NCI-H446 treated with DMSO at 0.1 percent for 48 hours (cell line): ENCODE data around the gene S1PR2.
A peak's percentile ranks its signal among the peaks of the same experiment; 100 is the strongest.
"Not testable (repeated sequence)": the region's sequence is repeated elsewhere in the genome, so short reads cannot be mapped to it uniquely, and the experiment has no call there.

Source experiments
- DNase-seq: peaks from one replicate; lab custom pipeline; 2025; lab: John Stamatoyannopoulos, UW

The S1PR2 gene

GRCh38 chr19:10223488-10224213, 7.5 kb downstream of the S1PR2 start:
- DNase-seq = no peak

GRCh38 chr19:10222201-10222890, 8.8 kb downstream of the S1PR2 start:
- DNase-seq = no peak

- no peak for DNase-seq
These were observed 10.4 kb downstream of the S1PR2 start for GRCh38 chr19:10220695-10221094.

- DNase-seq = no peak
These were observed 11.5 kb downstream of the S1PR2 start for GRCh38 chr19:10219678-10220077.

GRCh38 chr19:10217085-10217484, 14.0 kb downstream of the S1PR2 start:
- no peak for DNase-seq

- DNase-seq = no peak
These were observed 16.3 kb downstream of the S1PR2 start for GRCh38 chr19:10214784-10215183.

- no peak for DNase-seq
These were observed 19.4 kb downstream of the S1PR2 start for GRCh38 chr19:10211691-10212090.

- no peak for DNase-seq
These were observed 20.1 kb downstream of the S1PR2 start for GRCh38 chr19:10211061-10211460.

- no peak for DNase-seq
These were observed 21.8 kb downstream of the S1PR2 start for GRCh38 chr19:10209315-10209714.

- DNase-seq = no peak
These were observed 24.1 kb downstream of the S1PR2 start for GRCh38 chr19:10207026-10207425.

GRCh38 chr19:10206226-10206885, 24.8 kb downstream of the S1PR2 start:
- DNase-seq = no peak

GRCh38 chr19:10205636-10206035, 25.5 kb downstream of the S1PR2 start:
- no peak for DNase-seq

- DNase-seq = no peak
These were observed 27.4 kb downstream of the S1PR2 start for GRCh38 chr19:10203686-10204085.

GRCh38 chr19:10201176-10201575, 30.0 kb downstream of the S1PR2 start:
- DNase-seq = no peak

- DNase-seq = not testable (repeated sequence)
These were observed 31.0 kb downstream of the S1PR2 start for GRCh38 chr19:10200101-10200500.

- not testable (repeated sequence) for DNase-seq
These were observed 32.1 kb downstream of the S1PR2 start for GRCh38 chr19:10198889-10199644.

- no peak for DNase-seq
These were observed 36.0 kb downstream of the S1PR2 start for GRCh38 chr19:10195199-10195519.

GRCh38 chr19:10194500-10195198, 36.5 kb downstream of the S1PR2 start, which contains the start of gene DNMT1:
Gene DNMT1 (minus strand): TSS chr19:10194953. CDS start chr19:10194899, 54 bp downstream.
- DNase-seq = peak; percentile 96

GRCh38 chr19:10193790-10194499, 37.2 kb downstream of the S1PR2 start:
- no peak for DNase-seq

GRCh38 chr19:10192922-10193321, 38.2 kb downstream of the S1PR2 start:
- DNase-seq = no peak

- DNase-seq = no peak
These were observed 39.8 kb downstream of the S1PR2 start for GRCh38 chr19:10191347-10191746.
